Inferior parietal cortex (tissue), 1 donor: ENCODE data around the gene GBE1.
"Not testable (repeated sequence)": the region's sequence is repeated elsewhere in the genome, so short reads cannot be mapped to it uniquely, and the experiment has no call there.

Experiments
- DNase-seq: peaks from one replicate; pipeline ENCODE4 v3.0.0-alpha.2; 2016; ENCODE audit errors: extremely low spot score

GBE1 gene

DNA sequence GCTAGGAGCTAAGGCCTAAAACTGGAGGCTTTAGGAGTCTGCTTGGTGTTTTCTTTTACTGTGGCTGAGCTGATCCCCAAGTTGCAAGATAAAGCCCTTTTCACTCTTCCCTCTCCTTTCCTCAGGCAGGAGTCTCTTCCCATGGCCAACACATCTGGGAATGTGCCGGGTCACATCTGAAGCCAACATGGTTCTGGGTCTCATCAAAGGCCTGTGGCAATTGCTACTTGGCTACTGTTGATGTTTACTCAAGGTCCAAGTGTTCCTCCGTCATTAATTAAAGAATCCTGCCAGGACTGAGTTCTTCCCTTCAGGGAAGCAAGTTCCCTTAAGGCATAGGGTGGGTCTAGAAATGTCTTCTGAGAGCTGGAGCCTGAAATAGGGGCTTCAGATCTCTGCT, 230.2 kb downstream of the GBE1 start:
- no peak for DNase-seq

DNA sequence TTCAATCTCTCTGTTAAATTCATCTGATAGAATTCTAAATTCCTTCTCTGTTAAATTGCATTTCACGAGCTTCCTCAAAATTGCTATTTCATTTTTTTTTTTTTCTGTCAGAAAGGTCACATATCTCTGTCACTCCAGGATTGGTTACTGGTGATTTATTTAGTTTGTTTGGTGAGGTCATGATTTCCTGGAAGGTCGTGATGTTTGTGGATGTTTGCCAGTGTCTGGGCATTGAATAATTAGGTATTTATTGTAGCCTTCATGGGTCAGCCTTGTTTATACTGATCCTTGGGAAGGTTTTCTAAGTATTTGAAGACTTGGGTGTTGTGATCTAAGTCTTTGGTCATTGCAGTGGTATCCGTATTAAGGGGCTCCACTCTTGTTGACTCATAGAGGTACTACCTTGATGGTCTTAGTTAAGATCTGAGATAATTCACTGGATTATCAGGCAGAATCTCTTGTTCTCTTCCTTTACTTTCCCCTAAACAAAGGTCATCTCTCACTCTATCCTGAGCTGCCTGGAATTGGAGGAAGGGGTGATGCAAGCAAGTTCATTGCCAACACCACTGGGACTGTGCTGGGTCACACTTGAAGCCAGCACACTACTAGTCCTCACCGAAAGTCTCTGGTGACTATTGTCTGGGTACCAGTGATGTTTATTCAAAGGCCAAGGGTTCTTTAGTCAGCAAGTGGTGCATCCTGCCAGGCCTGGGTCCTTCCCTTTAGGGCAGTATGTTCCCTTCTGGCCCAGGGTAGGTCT, 231.1 kb downstream of the GBE1 start:
- DNase-seq: no peak

DNA sequence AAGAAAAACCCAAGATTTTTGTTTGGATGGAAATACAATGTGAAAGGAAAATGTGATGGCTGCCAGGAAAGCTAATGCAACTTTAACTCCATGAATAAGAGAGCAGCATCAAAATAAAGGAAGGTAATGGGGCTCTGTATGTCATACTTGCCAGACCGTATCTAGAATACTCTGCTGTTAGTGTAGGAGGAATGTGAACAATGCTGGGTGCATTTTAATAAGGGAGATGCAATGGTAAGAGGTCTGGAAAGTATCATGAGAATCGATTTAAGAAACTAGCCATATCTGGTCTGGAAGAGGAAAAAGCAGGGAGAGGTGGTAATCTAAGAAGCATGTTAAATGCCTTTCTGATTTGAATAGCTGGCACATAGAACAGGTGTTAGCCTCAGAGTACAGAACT, 239.6 kb downstream of the GBE1 start:
- no peak for DNase-seq

DNA sequence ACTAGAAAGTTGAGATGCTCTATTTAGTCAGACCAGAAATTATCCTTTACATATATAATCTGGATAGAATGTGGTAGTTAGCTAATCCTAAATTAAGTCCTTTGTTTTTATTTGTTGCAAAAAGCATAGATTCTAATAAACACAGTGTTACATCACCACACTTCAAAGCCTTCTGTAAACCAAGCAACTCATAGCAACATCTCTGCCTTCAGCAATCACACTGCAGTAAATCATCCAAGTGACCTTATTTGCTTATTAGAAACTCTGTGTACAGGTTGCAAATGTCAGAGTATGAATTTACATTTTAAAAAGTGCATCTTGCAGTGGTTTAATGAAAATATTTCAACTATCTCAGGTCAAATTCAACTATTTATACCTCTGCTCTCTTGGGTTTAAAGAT, 242.5 kb downstream of the GBE1 start:
- DNase-seq: no peak

DNA sequence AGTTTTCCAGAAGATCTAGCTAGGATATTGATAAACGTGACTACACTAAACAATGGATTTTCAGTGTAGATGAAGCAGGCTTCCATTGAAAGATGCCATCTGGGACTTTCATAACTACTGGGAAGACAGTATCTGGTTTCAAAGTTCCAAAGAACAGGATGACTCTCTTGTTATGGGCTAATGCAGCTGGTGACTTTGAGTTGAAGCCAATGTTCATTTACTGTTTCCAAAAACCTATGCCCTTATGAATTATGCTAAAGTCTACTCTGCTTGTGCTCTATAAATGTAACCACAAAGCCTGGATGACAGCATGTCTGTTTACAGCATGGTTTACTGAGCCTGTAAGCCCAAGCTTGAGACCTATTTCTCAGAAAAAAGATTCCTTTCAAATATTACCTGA, 245.4 kb downstream of the GBE1 start:
- no peak for DNase-seq

DNA sequence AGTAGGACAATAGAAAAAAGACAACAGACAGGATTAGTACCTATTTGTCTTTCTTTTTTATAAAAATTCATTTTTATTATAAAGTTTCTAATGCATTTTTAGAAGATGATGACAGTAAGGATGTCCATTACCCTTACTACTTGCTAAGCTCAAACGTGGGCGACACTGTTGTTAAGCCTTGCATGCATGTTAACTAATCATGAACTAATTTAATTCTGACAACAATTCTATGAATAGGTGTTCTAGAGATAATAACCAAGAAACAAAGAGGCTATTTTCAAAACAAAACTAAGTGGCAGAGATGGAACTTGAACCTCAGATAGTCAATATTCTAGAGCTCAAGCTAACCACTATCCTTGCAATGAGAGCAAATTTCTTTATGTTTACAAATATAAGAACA, 247.9 kb downstream of the GBE1 start:
- DNase-seq: no peak

DNA sequence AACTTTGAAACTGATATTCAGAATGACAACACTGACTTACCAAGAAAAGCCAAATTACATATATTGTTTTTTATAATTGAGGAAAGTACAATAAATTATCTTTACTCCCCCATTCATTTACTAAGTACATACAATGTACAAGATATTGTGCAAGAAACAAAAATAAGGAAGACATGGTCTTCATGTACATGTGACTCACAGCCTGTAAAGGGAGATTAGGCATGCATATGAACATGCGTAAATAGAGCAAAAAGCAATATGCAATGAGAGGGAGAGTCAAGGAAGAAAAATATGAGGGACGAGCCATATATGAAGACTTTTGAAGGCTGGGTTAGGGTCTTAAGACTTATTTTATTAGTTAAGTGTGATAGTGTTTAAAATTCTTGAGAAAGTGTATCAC, 258.4 kb downstream of the GBE1 start:
- DNase-seq: no peak

DNA sequence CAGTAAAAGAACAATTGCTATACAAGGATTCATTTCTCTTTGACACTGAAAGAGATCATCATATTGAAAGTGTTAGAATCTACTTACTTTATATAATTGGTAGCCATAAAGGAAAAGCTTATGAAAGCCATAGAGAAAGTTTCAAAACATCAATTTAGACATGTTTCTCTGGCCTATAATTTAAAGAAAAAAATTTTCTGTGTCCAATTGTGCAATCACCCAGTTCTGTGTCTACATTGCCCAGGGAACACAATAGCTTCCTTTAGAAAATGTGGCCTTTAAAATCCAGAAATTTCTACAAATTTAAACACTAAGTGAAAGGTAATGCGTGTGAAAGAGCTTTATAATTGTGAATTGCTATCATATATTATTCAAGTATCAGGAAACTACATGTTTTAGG, 259.2 kb downstream of the GBE1 start:
- no peak for DNase-seq

DNA sequence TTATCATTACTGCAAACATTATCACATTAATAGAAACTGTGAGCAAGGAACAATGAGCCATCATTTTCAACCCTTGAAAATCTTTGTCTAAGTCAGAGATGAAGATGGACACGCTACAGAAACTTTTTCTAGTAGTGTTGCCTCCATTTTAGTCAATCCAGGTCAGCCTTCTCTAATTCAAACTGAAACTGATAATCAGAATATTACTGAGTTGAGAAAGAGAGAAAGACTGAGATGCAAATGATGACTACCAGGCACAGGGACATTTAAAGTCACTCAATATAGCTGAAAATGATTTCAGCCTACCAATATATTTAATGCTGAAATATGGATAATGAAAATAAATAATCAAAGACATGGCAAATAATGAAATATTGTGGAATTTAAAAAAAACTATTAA, 261.4 kb downstream of the GBE1 start:
- DNase-seq: no peak

DNA sequence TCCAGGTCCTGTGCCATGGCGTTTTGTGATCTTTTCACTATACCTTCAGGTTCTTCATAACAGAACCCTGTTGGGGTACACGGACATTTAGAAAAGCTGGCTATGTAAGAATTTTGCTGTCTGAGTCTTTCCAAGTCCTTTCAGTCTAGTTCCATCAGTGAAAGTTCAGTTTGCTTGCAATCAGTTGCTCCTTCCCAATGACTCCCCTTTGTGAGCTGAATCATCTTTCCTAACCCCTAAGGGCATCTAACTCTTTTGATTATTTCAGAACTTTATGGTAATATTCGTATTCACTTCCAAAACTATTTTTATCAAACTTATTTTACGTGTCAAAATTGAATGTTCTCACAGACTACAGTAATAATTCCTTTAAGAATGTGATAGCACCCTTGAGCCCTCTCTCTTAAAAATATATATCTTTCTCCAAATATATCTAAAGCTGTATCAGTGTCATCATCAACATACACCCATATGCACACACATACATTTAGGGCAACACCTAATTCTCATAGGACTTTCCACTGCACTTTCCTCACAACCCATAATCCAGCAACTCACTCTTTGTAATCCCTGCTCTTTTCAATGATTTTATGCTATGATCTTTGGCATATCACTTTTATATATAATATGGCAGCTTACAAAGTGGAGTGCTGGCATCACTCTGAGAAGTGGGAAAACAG, 263.7 kb downstream of the GBE1 start:
- no peak for DNase-seq

DNA sequence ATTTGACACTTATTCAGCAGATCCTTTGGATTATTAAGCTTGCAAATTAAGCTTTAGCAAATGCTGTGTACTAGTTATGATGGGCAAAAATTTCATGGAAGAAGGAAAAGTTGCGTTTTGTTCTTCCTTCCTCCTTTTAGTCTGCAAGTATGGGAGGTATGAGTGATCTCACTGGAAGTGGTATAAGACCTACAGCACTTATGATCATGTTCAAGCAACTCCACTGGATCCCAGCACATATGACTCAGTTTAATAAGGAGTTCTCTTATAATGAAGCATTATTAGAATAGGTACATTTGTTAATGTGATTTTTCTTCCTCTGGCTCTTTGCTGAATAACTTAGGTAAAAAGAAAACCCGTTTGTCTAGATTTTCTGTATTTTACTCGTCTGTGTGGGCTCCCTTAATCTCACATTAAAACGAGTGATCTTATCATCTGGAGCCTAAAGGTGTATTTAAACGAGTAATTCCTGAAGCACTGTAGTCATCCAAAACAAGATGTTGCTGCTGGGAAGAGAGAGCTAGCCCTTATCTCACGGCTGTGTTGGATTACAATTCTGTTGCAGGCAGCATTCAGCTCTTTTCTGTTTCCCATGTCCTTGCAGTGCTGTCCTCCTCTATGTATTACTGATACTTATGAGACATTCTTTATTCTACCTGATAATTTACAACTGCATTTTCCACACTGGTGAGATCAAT, 264.9 kb downstream of the GBE1 start:
- no peak for DNase-seq

DNA sequence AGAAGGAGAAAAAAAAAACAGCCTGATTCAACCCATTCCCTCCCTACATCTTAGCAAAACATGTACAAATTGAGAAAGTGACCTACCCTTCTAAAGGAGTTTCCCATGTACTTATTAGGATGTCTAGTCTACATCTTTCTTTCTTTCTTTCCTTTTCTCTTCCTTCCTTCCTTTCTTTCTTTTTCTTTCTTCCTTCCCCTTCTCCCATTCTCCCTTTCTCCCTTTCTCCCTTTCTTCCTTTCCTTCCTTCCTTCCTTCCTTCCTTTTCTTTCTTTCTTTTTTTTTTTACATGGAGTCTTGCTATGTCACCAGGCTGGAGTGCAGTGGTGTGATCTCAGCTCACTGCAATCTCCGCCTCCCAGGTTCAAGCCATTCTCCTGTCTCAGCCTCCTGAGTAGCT, 269.0 kb downstream of the GBE1 start:
- not testable (repeated sequence) for DNase-seq

DNA sequence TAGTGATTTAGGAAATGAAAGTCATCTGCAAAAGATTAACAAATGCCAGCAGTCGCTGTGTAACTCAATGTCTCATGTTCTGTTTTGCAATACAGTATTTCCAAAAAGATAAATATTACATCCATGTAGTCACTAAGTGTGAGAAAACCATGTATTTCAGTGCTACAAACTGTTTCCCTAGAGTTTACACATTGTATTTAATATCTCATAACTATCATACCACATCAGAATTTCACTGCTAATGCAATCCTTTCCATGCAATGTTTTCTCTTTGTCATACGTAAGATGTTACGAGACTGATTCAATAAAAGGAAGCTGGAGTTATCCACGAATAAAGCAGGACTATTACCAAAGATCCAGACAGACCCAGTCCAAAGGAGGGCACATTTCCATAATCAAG, 269.4 kb downstream of the GBE1 start:
- DNase-seq: no peak

DNA sequence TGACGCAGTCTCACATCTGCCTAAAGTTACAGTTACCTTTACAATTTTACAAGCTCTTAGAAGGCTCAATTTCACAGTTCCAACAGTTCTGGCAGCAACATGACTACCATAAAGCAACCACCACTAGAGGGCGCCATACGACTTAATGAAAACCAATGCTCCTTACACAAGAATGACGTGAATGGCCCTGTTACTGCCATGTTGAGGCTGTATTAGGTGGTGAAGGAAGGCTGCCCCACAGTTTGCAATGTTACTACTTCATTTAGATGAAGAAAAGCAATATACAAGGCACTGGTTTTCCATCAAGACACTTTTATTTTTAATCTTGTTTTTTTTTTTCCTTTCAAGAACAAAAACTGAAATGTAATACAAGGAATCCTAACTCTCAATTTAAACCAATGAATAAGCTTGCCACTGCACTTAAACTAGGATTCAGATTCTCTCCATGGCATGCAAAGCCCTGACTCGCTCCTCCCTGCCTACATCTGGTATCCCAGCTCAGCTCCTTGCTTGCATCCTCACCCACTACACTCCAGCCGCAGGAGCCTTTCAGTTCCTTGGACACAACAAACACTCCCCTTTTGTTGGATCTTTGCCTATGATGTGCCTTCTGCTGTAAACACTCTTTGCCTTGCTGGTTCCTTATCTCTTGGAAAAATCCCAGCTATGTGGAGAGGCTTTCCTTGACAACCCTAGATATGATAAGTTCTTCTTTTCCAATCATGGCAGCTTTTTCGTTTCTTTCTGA, 270.7 kb downstream of the GBE1 start:
- peak; percentile 86 for DNase-seq

DNA sequence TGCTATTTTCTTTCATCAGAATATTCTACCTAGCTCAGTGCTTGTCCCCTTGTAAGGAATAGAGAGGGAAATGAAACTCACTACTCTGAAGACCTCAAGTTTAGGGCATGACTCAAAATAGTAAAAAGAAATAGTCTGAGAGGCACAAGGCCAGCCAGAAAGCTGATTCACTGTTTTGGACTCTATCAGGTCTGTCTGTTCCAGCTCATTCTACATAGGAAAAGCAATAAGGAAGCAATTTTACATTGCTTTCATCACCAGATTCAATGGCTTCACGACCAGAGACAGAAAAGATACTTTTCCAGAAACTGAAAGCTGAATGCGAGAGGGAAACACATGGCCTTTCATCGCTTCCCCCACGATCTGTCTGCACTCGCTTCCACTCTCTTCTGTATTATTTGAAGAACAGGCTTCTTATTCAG, 276.0 kb downstream of the GBE1 start:
- DNase-seq: no peak

DNA sequence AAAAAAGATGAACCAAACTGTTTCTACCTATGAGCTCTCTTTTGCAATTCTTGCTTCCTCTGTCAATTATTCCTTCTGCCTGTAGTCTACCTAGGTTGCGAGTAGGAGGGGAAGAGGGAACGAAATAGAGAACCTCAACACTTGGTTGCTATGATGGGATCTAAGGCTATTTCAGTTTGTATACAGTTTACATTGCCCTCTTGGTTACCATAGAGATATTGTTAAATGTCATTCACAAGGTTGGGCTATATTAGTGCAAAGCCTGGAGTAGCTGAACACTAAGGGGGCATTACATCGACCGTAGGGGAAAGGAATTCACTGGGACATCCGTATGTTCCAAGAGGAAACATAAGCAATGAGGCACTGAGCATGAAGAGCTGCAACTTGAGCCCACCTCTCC, 276.9 kb downstream of the GBE1 start:
- no peak for DNase-seq

DNA sequence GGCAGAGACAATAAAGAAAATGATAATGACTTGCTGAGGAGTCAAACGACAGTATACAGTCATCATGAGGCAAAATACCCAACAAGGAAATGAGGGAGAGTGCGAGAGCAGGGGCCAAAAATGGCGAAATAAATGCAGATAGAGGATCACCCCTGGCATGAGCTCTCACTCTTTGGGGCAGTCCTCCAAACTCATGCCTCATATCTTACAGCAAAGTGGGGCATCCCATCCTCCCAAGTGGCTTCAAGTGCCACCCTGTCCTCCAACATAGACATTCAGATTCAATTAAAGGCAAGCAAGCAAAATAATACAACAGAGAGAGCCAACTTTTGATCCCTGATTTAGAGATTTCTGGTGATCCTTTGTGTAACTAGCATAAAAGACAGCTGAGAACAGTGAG, 278.4 kb downstream of the GBE1 start:
- DNase-seq: no peak

DNA sequence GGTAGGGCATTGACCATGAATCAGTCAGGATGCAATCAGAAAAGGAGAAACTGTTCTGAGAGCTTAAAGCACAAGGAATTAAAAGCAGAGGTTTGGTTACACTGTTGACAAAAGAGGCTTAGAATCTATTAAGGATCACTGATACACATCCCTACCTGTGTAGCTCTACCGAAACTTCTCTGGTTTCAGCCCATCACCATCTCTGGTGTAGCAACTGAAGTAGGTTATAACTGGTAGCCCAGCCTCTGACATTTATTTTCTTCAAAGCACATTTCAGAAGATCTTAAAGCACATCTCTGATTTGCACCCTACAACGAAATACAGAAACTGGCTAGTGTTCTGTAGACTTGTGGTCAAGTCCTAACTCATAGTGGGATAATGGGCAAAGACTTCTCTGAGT, 283.7 kb downstream of the GBE1 start:
- DNase-seq: no peak

DNA sequence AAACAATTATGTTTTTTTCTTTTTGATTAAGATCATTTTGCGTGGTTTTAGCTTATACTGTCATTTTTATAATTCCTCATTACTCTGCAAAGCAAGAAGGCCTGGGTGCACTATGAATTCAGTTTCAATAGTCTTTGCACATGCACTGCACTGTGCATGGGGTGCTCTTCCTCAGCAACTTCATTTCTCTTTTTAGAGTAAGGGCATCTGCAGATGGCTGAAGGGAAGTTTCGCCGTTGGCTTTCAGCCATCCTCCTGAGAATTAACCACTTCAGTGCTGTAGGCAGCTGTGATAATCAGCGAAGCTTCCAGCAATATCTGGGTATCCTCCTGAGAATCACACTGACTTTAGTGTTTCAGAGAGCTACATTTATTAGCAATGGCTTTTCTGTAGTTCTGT, 284.8 kb downstream of the GBE1 start:
- DNase-seq: no peak

DNA sequence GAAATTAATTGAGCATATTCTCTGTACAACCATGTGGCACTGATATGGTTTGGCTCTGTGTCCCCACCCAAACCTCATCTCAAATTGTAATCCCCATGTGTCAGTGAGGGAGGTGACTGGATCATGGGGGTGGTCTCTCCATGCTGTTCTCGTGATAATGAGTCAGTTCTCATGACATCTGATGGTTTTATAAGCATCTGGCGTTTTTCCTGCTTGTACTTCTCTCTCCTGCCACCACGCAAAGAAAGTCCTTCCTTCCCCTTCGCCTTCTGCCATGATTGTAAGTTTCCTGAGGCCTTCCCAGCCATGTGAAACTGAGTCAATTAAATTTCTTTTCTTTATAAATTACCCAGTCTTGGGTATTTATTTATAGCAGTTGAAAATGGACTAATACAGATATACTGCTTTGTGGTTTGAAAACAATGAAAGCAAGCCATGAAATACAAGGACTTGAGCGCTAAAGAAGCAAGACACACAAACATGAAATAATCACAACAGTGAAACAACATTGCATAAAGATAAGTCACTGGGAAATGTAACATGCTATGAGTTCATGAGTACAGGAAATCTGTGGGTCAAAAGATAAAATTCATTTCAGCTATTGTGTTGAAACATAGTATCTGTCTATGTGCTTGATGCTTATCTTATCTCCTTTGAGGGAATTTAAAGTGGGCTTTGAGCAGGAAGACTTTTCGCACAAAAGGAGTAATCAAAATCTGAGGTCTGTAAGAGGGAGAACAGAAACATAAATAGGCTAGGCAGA, 288.7 kb downstream of the GBE1 start:
- no peak for DNase-seq

DNA sequence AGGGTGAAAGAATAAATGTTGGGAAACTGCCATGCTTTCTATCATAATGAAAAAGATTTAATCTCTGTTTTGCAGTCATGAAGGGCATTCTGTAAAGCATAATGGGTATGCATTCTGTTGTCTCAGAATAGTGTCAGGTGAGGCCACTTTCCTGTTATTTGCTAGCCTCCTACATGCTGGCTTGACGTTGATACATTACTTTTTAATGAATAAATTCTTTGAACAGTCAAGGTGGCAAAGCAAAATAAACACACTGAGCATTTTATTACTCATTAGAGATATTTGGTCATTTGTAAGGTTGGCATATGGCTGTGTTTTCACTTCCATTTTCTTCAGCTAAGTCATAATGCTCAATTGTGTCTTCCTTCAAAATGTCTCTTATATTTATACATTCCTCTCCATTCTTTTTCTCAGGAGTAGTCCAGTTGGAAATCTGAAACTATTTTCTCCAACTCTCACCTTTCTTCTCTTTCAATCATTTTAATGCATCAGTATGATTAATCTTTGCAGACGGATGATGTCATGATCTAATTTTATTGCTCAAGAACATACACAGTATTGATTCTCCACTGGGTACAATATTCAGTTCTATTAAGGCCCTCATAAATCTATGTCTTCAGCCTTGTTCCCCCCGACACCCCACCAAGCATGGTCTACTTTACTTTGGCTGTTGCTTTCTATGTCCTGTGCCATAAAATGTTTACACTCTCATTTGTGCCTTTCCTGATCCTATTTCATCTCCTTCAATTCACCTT, 290.7 kb downstream of the GBE1 start:
- no peak for DNase-seq
